ENCODE data around the gene PCGF3.

DNA sequence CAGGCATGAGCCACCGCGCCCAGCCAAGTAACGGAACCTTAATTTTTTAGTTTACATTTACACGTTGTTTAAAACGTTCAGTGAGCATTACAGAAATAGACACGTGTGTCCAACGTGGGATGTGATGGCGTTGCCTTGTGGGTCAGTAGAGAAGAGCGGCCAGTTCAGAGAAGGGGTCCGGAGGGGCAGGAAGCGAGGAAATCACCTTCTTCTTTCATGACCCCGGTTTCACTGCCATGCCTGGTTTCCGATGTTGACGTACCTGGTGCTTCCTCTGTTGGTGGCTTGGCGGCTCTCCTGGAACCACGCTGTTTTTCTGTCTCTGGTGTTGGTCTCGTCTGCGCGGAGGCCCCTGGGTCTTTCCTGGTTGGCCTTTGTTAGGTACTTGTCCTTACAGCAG, 42.8 kb downstream of the PCGF3 start:
- TF ChIP-seq CTCF (conservative IDR thresholded peaks at IDR 0.05 in 1 of 2, IDR thresholded peaks at IDR 0.05 in 1 of 2; ENCODE audit: extremely low read depth in 1 of 2, insufficient read depth in 1 of 2, low read depth in 1 of 2, low read length in 2 of 2) (no peak), EZH2 (IDR thresholded peaks at IDR 0.05; ENCODE audit: borderline replicate concordance, low read length) (no peak)
